Body of pancreas (tissue), 4 donors: ENCODE measurements around the gene FRMD5. TPM values are rescaled to one million over a fixed set of nuclear protein-coding genes. Genes with fewer than 3 reads are reported as not detected.

Source experiments
- ATAC-seq: fragments of 150-250 bp; one replicate; pipeline ENCODE4 v1.9.1; 2016
- DNase-seq, 4 donors: peaks; one replicate each; pipeline ENCODE4 v3.0.0-alpha.2; 2019
- H3K27ac ChIP-seq, 4 donors: fragments of 200-600 bp; sonication (generic); 1 replicate in 3 of 4; 2 replicates in 1 of 4; pipeline versions ENCODE4 v1.5.1 to v1.6.1; 2016 to 2019; ENCODE audit warnings: mild to moderate bottlenecking in 1 of 4, mixed read lengths in 1 of 4, moderate library complexity in 1 of 4
- H3K27me3 ChIP-seq, 2 donors: fragments of 200-600 bp; sonication (generic); one replicate each; pipeline ENCODE4 v1.6.0; 2016; ENCODE audit warnings: mild to moderate bottlenecking in 1 of 2
- H3K36me3 ChIP-seq, 2 donors: fragments of 200-600 bp; sonication (generic); replicated peaks in 1 of 2; 2 replicates each; pipeline ENCODE4 v1.5.1; 2016; ENCODE audit warnings: low read depth in 2 of 2; ENCODE audit not compliant: insufficient read depth in 1 of 2
- H3K4me1 ChIP-seq: fragments of 200-600 bp; sonication (generic); one replicate; pipeline ENCODE4 v1.6.0; 2016
- H3K4me3 ChIP-seq, 2 donors: fragments of 200-600 bp; sonication (generic); 1 replicate in 1 of 2; 2 replicates in 1 of 2; pipeline ENCODE4 v1.5.1; 2016 to 2019
- H3K9me3 ChIP-seq, 3 donors: fragments of 200-600 bp; sonication (generic); 1 replicate in 2 of 3; 2 replicates in 1 of 3; pipeline ENCODE4 v1.5.1; 2016
- CTCF ChIP-seq, 7 experiments: fragments of 450-650 bp in 4 of 7; fragments of 200-600 bp in 3 of 7; sonication (generic) in 3 of 7; IDR thresholded peaks; one replicate each; pipeline ENCODE4 v1.5.1; 2016 to 2019; ENCODE audit warnings: antibody characterized with exemption in 7 of 7
- POLR2A ChIP-seq, 3 donors: fragments of 450-650 bp; IDR thresholded peaks; one replicate each; pipeline ENCODE4 v1.6.1; 2016; ENCODE audit warnings: antibody characterized with exemption in 3 of 3, mild to moderate bottlenecking in 2 of 3
- WGBS, 2 donors: methylation state at CpG; one replicate each; pipeline ENCODE4 v1.1.5; 2017; 5-methylcytosine and 5-hydroxymethylcytosine counted together
- intact Hi-C: fragments of 100-400 bp; cut with DNase I; formaldehyde crosslinking; loops from one replicate; pipeline ENCODE4 v1.15.1; 2023
- total RNA-seq, 2 donors: library from RNA; depleted of rRNA; stranded (reverse); fragments of >200 nt; gene quantifications; one replicate each; pipeline ENCODE4 v1.1.0, GENCODE V29; 2016

FRMD5 gene
- total RNA-seq, 2 donors from 2014 or later: 1.3 TPM; not detected in 1

- intact Hi-C loops: no loop called here
- Histone ChIP-seq H3K27me3 (no peaks in the 10 kb centered on the region), H3K4me1 (no peaks in the 10 kb centered on the region), H3K9me3 (no peaks in the 10 kb centered on the region), H3K27ac (no peak overlapping the region), H3K36me3 (no peaks in the 10 kb centered on the region), H3K4me3 (no peak overlapping the region)
- TF ChIP-seq POLR2A (IDR thresholded peaks at IDR 0.05) (no peak), CTCF (IDR thresholded peaks at IDR 0.05) (peak in 1 of 7 experiments; percentile 20)
- no peak for DNase-seq
- no peak for ATAC-seq
- 69 to 90% methylated on average over 3 of the region's 3 CpGs for WGBS, 2 donors
Measured at GRCh38 chr15:43939070-43939469, 256.0 kb downstream of the FRMD5 start.

GRCh38 chr15:43934480-43934879 is 260.6 kb downstream of the FRMD5 start:
- WGBS, 2 donors: 85 to 90% methylated on average over 5 to 6 of the region's 6 CpGs
- no peak overlapping the region for H3K27ac ChIP-seq
- no peaks in the 10 kb centered on the region for H3K9me3 ChIP-seq
- no peaks in the 10 kb centered on the region for H3K4me1 ChIP-seq
- no peak overlapping the region for H3K4me3 ChIP-seq
- intact Hi-C loops: no loop called here
- no peaks in the 10 kb centered on the region for H3K36me3 ChIP-seq
- TF ChIP-seq POLR2A (IDR thresholded peaks at IDR 0.05): no peak
- no peak for TF ChIP-seq CTCF (IDR thresholded peaks at IDR 0.05)
- no peak for DNase-seq
- no peak for ATAC-seq
- H3K27me3 ChIP-seq: no peaks in the 10 kb centered on the region

GRCh38 chr15:43932907-43933306 is 262.2 kb downstream of the FRMD5 start:
- H3K9me3 ChIP-seq: no peaks in the 10 kb centered on the region
- H3K36me3 ChIP-seq: no peaks in the 10 kb centered on the region
- WGBS, 2 donors: 42 to 66% methylated on average over 3 of the region's 3 CpGs
- DNase-seq (no peak), ATAC-seq (no peak)
- H3K27ac ChIP-seq: no peak overlapping the region
- TF ChIP-seq CTCF (IDR thresholded peaks at IDR 0.05) (no peak), POLR2A (IDR thresholded peaks at IDR 0.05) (no peak)
- no peaks in the 10 kb centered on the region for H3K27me3 ChIP-seq
- no peak overlapping the region for H3K4me3 ChIP-seq
- H3K4me1 ChIP-seq: no peaks in the 10 kb centered on the region
- intact Hi-C loops: no loop called here

- Histone ChIP-seq H3K9me3 (no peaks in the 10 kb centered on the region), H3K27me3 (no peaks in the 10 kb centered on the region), H3K4me3 (no peak overlapping the region), H3K27ac (no peak overlapping the region), H3K36me3 (no peaks in the 10 kb centered on the region), H3K4me1 (no peaks in the 10 kb centered on the region)
- DNase-seq (no peak), ATAC-seq (no peak)
- intact Hi-C loops: no loop called here
- no peak for TF ChIP-seq CTCF (IDR thresholded peaks at IDR 0.05)
- TF ChIP-seq POLR2A (IDR thresholded peaks at IDR 0.05): no peak
- WGBS, 2 donors: 69 to 79% methylated on average over 3 of the region's 3 CpGs
Measured at GRCh38 chr15:43931790-43932435, 263.2 kb downstream of the FRMD5 start.

GRCh38 chr15:43931119-43931518 is 264.0 kb downstream of the FRMD5 start:
- TF ChIP-seq CTCF (IDR thresholded peaks at IDR 0.05) (no peak), POLR2A (IDR thresholded peaks at IDR 0.05) (no peak)
- Histone ChIP-seq H3K9me3 (no peaks in the 10 kb centered on the region), H3K27ac (no peak overlapping the region), H3K27me3 (no peaks in the 10 kb centered on the region), H3K4me1 (no peaks in the 10 kb centered on the region), H3K36me3 (no peaks in the 10 kb centered on the region), H3K4me3 (no peak overlapping the region)
- intact Hi-C loops: no loop called here
- DNase-seq: no peak
- ATAC-seq: no peak
- 69 to 75% methylated on average over 3 of the region's 3 CpGs for WGBS, 2 donors
